H9 (cell line): ENCODE measurements around the gene CFAP97D1. TPM values are rescaled to one million over a fixed set of nuclear protein-coding genes. Genes with fewer than 3 reads are reported as not detected.

ENCODE experiments used
- DNase-seq: peaks from one replicate; pipeline ENCODE4 v3.0.0-alpha.2; 2017
- H2AFZ ChIP-seq: one replicate; pipeline ENCODE4 v1.6.1; 2013; ENCODE audit warnings: mild to moderate bottlenecking, low read length, control low read depth, moderate library complexity
- H2AK5ac ChIP-seq: 2 replicates; pipeline ENCODE4 v1.6.1; 2013; ENCODE audit warnings: low read length, control low read depth, mixed read lengths; ENCODE audit not compliant: insufficient read length
- H2BK120ac ChIP-seq: one replicate; pipeline ENCODE4 v1.6.1; 2013; ENCODE audit warnings: low read depth, mild to moderate bottlenecking, low read length, control low read depth, inconsistent platforms; ENCODE audit not compliant: poor library complexity, severe bottlenecking
- H2BK12ac ChIP-seq: 2 replicates; pipeline ENCODE4 v1.6.1; 2013; ENCODE audit warnings: low read length, control low read depth, mixed read lengths, low read depth; ENCODE audit not compliant: insufficient read length
- H2BK15ac ChIP-seq: 2 replicates; pipeline ENCODE4 v1.6.1; 2013; ENCODE audit warnings: low read depth, low read length, control low read depth
- H2BK20ac ChIP-seq: one replicate; pipeline ENCODE4 v1.6.1; 2013; ENCODE audit warnings: low read depth, mild to moderate bottlenecking, low read length, control low read depth, inconsistent platforms; ENCODE audit not compliant: poor library complexity, severe bottlenecking
- H2BK5ac ChIP-seq: 2 replicates; pipeline ENCODE4 v1.6.1; 2013; ENCODE audit warnings: low read length, control low read depth, mixed read lengths; ENCODE audit not compliant: insufficient read length
- H3K14ac ChIP-seq: 2 replicates; pipeline ENCODE4 v1.6.1; 2013; ENCODE audit warnings: low read length, control low read depth; ENCODE audit not compliant: insufficient read depth
- H3K18ac ChIP-seq: 2 replicates; pipeline ENCODE4 v1.6.1; 2013; ENCODE audit warnings: low read depth, mild to moderate bottlenecking, mixed read lengths, low read length, control low read depth; ENCODE audit not compliant: insufficient read length
- H3K23ac ChIP-seq: 2 replicates; pipeline ENCODE4 v1.6.1; 2013; ENCODE audit warnings: low read length, control low read depth, mixed read lengths, low read depth; ENCODE audit not compliant: insufficient read length
- H3K23me2 ChIP-seq: 2 replicates; pipeline ENCODE4 v1.6.1; 2013; ENCODE audit warnings: low read depth, mild to moderate bottlenecking, mixed read lengths, low read length, control low read depth; ENCODE audit not compliant: insufficient read length, poor library complexity, severe bottlenecking
- H3K27ac ChIP-seq: 2 replicates; pipeline ENCODE4 v1.5.1; 2013; ENCODE audit warnings: low read length, control low read depth, mixed read lengths, low read depth; ENCODE audit not compliant: insufficient read length
- H3K27me3 ChIP-seq: 2 replicates; pipeline ENCODE4 v1.6.1; 2013; ENCODE audit warnings: low read length, control low read depth, inconsistent platforms; ENCODE audit not compliant: insufficient read depth
- H3K4ac ChIP-seq: 2 replicates; pipeline ENCODE4 v1.6.1; 2013; ENCODE audit warnings: low read depth, mild to moderate bottlenecking, control low read depth, inconsistent platforms, low read length, moderate library complexity
- H3K4me1 ChIP-seq: 2 replicates; pipeline ENCODE4 v1.6.1; 2013; ENCODE audit warnings: low read length, control low read depth, inconsistent platforms; ENCODE audit not compliant: insufficient read depth
- H3K4me2 ChIP-seq: 2 replicates; pipeline ENCODE4 v1.6.1; 2013; ENCODE audit warnings: low read length, control low read depth, mixed read lengths; ENCODE audit not compliant: insufficient read length, insufficient read depth
- H3K56ac ChIP-seq: 2 replicates; pipeline ENCODE4 v1.6.1; 2013; ENCODE audit warnings: low read depth, mild to moderate bottlenecking, mixed read lengths, low read length, control low read depth; ENCODE audit not compliant: insufficient read length
- H3K79me1 ChIP-seq: 2 replicates; pipeline ENCODE4 v1.6.1; 2013; ENCODE audit warnings: low read depth, mild to moderate bottlenecking, moderate library complexity, low read length, control low read depth, inconsistent platforms; ENCODE audit not compliant: insufficient read depth, poor library complexity, severe bottlenecking
- H3K79me2 ChIP-seq: 2 replicates; pipeline ENCODE4 v1.6.1; 2013; ENCODE audit warnings: low read length, control low read depth, inconsistent platforms; ENCODE audit not compliant: insufficient read depth
- H3K9ac ChIP-seq: 2 replicates; pipeline ENCODE4 v1.6.1; 2013; ENCODE audit warnings: low read length, control low read depth, mixed read lengths; ENCODE audit not compliant: insufficient read length; ENCODE audit errors: extremely low read depth
- H3K9me3 ChIP-seq: one replicate; pipeline ENCODE4 v1.6.1; 2013; ENCODE audit warnings: low read depth, low read length, inconsistent platforms; ENCODE audit not compliant: control insufficient read depth
- H3T11ph ChIP-seq: one replicate; pipeline ENCODE4 v1.6.1; 2013; ENCODE audit warnings: mild to moderate bottlenecking, low read length, control low read depth, inconsistent platforms
- H4K20me1 ChIP-seq: one replicate; pipeline ENCODE4 v1.6.1; 2013; ENCODE audit not compliant: control insufficient read depth, insufficient read length, insufficient read depth
- H4K5ac ChIP-seq: 2 replicates; pipeline ENCODE4 v1.6.1; 2013; ENCODE audit warnings: low read depth, mild to moderate bottlenecking, mixed read lengths, low read length, control low read depth; ENCODE audit not compliant: insufficient read length
- H4K8ac ChIP-seq: replicated peaks from 2 replicates; pipeline ENCODE4 v1.6.1; 2013; ENCODE audit warnings: low read length, control low read depth, mixed read lengths, low read depth; ENCODE audit not compliant: insufficient read length
- H4K91ac ChIP-seq: 2 replicates; pipeline ENCODE4 v1.6.1; 2013; ENCODE audit warnings: low read depth, mild to moderate bottlenecking, moderate library complexity, mixed read lengths, low read length, control low read depth; ENCODE audit not compliant: insufficient read length
- H3K27ac Mint-ChIP-seq, 3 experiments: 2 replicates in 2 of 3; 3 replicates in 1 of 3; pipeline ENCODE4 v1.8.0; 2020 to 2021; ENCODE audit warnings: mixed read lengths in 3 of 3, mild to moderate bottlenecking in 1 of 3, moderate library complexity in 1 of 3
- H3K27me3 Mint-ChIP-seq: 2 replicates; pipeline ENCODE4 v1.8.0; 2021; ENCODE audit warnings: low read depth, mild to moderate bottlenecking, moderate library complexity, mixed read lengths
- H3K36me3 Mint-ChIP-seq, 3 experiments: 2 replicates in 2 of 3; 3 replicates in 1 of 3; pipeline ENCODE4 v1.8.0; 2020 to 2021; ENCODE audit warnings: low read depth in 3 of 3, mixed read lengths in 3 of 3; ENCODE audit not compliant: insufficient read depth in 1 of 3
- H3K4me1 Mint-ChIP-seq, 2 experiments: 2 replicates each; pipeline ENCODE4 v1.8.0; 2020; ENCODE audit warnings: mixed read lengths in 2 of 2
- H3K4me3 Mint-ChIP-seq, 2 experiments: 2 replicates in 1 of 2; 3 replicates in 1 of 2; pipeline ENCODE4 v1.8.0; 2020 to 2021; ENCODE audit warnings: mild to moderate bottlenecking in 2 of 2, mixed read lengths in 2 of 2, moderate library complexity in 1 of 2
- H3K9me3 Mint-ChIP-seq, 2 experiments: 2 replicates in 1 of 2; 3 replicates in 1 of 2; pipeline ENCODE4 v1.8.0; 2020; ENCODE audit warnings: mild to moderate bottlenecking in 2 of 2, mixed read lengths in 2 of 2, moderate library complexity in 1 of 2
- WGBS: extraction: QIAGEN DNeasy Blood & Tissue Kit; methylation state at CpG from one replicate; pipeline ENCODE4 v1.1.7; 2013; ENCODE audit warnings: missing lambda C conversion rate, low lambda C conversion rate, mixed read lengths; ENCODE audit not compliant: insufficient read length; ENCODE audit errors: extremely low coverage; 5-methylcytosine and 5-hydroxymethylcytosine counted together
- total RNA-seq: library from RNA; stranded (reverse); gene quantifications from 2 replicates; pipeline ENCODE4 v1.2.1, GENCODE V29; 2021
- TF ChIP-seq, protein P1 (sequence below): fragments of 200-600 bp; sonication (generic); conservative IDR thresholded peaks from 3 replicates; pipeline ENCODE4 v1.8.0; 2021; ENCODE audit warnings: antibody characterized with exemption, mild to moderate bottlenecking

The CFAP97D1 gene
- total RNA-seq, 1 experiment from 2014 or later, result not detected

- Histone ChIP-seq H3K4ac (no peak overlapping the region), H3K23ac (no peak overlapping the region), H3K23me2 (no peaks in the 10 kb centered on the region), H2AK5ac (no peak overlapping the region), H4K5ac (no peak overlapping the region), H2BK12ac (no peak overlapping the region), H4K91ac (no peak overlapping the region), H3K9me3 (no peaks in the 10 kb centered on the region), H3K9ac (no peak overlapping the region), H2AFZ (no peak overlapping the region), H3K27ac (no peak overlapping the region), H3K79me1 (no peaks in the 10 kb centered on the region), H2BK120ac (no peak overlapping the region), H3K4me2 (no peak overlapping the region), H4K20me1 (no peaks in the 10 kb centered on the region), H3T11ph (no peak overlapping the region), H3K27me3 (no peaks in the 10 kb centered on the region), H3K56ac (no peak overlapping the region), H3K14ac (no peak overlapping the region), H3K18ac (no peak overlapping the region), H3K4me1 (no peaks in the 10 kb centered on the region), H2BK15ac (no peak overlapping the region), H3K79me2 (no peaks in the 10 kb centered on the region), H2BK20ac (no peak overlapping the region), H2BK5ac (no peak overlapping the region), H4K8ac (no peak overlapping the region)
- Mint-ChIP-seq H3K27me3 (no peaks in the 10 kb centered on the region), H3K9me3 (no peaks in the 10 kb centered on the region), H3K36me3 (peaks cover 0 to 5% (median 0%) of the 10 kb centered on the region in 3 experiments; a peak in 5 of 7 replicates), H3K4me3 (no peak overlapping the region), H3K4me1 (peaks cover 15 to 16% of the 10 kb centered on the region in 2 experiments), H3K27ac (peak overlapping the region in 2 of 3 experiments; percentile 37 to 64; a peak in 2 of 7 replicates)
- no peak for DNase-seq
- no CpG with 5 or more reads among the region's 3 CpGs for WGBS
- TF ChIP-seq, protein P1, sequence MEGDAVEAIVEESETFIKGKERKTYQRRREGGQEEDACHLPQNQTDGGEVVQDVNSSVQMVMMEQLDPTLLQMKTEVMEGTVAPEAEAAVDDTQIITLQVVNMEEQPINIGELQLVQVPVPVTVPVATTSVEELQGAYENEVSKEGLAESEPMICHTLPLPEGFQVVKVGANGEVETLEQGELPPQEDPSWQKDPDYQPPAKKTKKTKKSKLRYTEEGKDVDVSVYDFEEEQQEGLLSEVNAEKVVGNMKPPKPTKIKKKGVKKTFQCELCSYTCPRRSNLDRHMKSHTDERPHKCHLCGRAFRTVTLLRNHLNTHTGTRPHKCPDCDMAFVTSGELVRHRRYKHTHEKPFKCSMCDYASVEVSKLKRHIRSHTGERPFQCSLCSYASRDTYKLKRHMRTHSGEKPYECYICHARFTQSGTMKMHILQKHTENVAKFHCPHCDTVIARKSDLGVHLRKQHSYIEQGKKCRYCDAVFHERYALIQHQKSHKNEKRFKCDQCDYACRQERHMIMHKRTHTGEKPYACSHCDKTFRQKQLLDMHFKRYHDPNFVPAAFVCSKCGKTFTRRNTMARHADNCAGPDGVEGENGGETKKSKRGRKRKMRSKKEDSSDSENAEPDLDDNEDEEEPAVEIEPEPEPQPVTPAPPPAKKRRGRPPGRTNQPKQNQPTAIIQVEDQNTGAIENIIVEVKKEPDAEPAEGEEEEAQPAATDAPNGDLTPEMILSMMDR, result no peak
These were observed 33.2 kb downstream of the CFAP97D1 start for GRCh38 chr17:43813386-43813785.
